GM18870 (cell line): ENCODE data around the gene UBR1.
"Not testable (repeated sequence)": the region's sequence is repeated elsewhere in the genome, so short reads cannot be mapped to it uniquely, and the experiment has no call there.

Source experiments
- ATAC-seq: cut with Tn5 transposase; IDR thresholded peaks from one replicate; pipeline ENCODE4 v1.9.1; 2021; ENCODE audit warnings: moderate library complexity; ENCODE audit not compliant: unreplicated experiment

UBR1 gene

DNA sequence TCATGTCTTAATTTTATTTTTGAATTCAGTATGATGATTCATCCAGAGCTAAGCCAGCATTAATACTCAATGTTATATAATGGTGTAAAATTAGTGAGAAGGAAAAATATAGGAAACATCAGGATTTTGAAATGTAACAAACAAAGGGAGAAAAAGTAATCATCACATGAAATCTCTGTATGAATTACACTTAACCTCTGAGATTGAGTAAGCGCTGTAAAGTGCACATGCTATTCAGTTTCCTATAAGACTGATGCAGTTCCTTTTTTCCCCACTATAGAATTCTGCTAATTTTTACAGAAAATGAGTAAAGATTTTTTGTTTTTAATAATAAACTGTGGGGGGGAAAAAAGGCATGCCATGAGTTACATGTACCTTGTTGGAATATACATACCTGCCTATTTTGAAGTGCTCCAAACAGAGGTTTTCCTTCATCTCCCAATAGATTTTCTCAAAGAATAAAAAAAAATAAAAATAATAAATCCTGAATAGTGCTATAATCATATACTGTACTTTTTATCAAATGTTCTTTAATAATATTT lies 121.3 kb downstream of the UBR1 start:
- no peak for ATAC-seq

DNA sequence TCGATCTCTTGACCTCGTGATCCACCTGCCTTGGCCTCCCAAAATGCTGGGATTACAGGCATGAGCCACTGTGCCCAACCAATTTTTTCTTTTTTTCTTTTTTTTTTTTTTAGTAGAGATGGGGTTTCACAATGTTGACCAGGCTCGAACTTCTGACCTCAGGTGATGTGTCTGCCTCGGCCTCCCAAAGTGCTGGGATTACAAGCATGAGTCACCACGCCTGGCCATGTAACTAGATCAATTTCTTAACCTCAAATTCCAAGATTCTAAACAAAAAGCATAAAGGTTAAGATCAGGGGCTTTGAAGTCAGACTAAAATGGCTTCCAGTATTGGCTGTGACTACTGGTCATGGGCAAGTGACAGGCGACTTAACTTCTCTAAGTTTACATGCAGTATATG lies 126.7 kb downstream of the UBR1 start:
- ATAC-seq: not testable (repeated sequence)

DNA sequence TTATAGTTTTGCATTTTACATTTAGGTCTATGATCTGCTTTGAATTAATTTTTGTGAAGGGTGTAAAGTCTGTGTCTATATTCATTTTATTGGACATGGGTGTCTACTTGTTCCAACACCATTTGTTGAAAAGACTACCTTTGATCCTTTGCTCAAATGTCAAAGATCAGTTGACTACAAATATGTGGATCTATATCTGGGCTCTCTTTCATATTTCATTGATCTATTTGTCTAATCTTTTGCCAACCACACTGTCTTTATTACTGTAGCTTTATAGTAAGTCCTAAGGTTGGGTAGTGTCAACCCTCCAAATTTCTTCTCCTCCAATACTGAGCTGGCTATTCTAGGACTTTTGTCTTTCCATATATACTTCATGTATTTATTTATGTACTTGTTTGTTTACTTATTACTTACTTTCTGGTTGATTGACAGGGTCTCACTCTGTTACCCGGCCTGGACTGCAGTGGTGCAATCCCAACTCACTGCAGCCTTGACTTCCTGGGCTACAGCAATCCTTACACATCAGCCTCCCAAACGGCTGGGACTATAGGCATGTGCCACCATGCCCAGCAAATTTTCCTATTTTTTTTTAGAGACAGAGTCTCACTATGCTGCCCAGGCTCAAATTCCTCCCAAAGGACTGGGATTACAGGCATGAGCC lies 131.5 kb downstream of the UBR1 start:
- no peak for ATAC-seq

DNA sequence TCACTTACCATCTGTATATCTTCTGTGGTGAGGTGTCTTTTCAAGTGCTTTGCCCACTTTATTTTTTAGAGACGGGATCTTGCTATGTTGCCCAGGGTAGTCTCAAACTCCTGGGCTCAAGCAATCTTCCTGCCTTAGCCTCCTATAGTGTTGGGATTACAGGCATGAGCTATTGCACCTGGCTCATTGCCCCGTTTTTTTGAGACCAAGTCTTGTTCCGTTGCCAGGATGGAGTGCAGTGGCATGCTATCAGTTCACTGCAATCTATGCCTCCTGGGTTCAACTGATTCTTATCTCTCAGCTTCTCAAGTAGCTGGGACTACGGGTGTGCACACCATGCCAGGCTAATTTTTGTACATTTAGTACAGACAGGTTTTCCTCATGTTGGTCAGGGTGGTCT lies 132.7 kb downstream of the UBR1 start:
- ATAC-seq: no peak

DNA sequence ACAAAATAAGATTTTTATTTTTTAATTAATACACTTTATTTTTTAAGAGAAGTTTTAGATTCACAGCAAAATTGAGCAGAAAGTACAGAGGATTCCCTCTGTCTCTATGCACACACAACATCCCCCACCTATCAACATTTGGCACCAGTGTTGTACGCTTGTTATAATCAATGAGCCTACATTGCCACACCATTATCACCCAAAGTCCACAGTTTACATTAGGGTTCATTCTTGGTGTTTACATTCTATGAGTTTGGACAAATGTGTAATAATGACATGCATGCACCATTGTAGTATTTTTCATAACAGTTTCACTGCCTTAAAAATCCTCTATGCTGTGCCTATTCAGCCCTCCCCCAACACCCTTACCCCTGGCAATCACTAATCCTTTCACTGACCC lies 134.0 kb downstream of the UBR1 start:
- no peak for ATAC-seq

DNA sequence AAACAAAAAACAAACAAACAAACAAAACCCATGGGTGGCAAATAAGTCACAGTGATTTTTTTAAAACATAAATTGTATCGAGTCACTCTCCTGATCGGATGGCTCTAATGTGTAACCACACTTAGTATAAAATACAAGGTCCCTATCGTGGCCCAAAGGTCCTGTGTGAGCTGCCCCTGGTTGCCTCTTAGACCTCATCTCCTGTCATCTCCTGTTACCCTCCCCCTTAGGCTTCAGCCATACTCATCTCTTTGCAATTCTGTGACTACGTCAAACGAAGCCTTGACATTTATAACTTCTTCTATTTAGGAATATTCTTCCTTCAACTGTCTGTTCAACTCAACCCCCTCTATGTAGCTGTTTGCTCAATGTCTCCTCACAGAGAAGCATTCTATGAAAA lies 141.4 kb downstream of the UBR1 start:
- no peak for ATAC-seq

DNA sequence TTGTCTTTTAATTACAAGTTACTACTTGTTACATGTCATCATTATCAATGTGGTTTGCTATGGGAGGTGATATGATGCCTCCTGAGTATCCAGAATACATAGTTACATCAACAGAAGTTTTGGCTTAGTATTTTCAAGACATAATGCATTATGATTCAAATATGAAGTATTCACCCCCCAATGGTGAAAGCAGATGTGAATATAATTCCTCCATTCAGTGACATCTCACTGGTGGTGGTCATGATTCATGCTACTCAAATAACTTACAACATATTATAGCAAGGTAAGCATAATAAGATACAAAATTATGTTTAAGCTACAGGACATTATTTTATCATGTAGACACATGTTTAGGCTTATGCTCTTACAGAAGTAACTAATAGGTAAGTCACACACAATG lies 150.3 kb downstream of the UBR1 start:
- no peak for ATAC-seq

DNA sequence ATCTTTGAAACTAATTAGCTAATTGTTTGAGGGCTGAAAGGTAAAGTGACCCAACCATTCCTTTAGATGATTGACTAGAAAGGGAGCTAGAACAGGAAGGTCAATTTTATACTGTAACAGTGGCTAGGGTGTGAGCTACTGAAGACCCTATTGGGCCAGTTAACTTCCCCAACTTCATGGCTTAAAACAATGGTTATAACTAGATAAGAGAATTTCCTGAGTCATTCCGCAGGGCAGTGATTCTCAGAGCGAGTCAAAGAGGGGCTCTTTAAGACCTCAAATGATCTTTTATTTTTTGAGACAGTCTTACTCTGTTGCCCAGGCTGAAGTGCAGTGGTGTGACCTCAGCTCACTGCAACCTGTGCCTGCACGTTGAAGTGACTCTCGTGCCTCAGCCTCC lies 151.5 kb downstream of the UBR1 start:
- no peak for ATAC-seq

DNA sequence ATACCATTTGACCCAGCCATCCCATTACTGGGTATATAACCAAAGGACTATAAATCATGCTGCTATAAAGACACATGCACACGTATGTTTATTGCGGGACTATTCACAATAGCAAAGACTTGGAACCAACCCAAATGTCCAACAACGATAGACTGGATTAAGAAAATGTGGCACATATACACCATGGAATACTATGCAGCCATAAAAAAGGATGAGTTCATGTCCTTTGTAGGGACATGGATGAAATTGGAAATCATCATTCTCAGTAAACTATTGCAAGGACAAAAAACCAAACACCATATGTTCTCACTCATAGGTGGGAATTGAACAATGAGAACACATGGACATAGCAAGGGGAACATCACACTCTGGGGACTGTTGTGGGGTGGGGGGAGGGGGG lies 156.9 kb downstream of the UBR1 start:
- not testable (repeated sequence) for ATAC-seq

DNA sequence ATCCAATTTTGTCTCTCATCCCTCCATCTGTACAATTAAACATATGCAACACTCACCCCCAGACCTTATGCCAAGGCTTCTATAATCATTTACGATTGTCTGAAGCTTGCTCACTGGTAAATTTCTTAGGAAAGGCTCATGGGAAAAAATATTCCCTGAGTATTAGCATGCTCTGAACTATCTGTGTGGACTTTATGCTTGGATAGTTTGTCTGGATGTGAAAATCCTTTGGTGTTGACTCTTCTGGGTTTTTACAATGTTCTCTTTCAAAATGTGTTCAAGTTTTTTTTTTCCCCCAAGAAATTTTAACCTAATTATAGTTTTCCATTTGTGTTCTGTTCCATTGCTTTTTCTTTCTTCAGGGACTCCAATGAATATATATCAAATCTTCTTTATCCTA lies 165.3 kb downstream of the UBR1 start:
- no peak for ATAC-seq

DNA sequence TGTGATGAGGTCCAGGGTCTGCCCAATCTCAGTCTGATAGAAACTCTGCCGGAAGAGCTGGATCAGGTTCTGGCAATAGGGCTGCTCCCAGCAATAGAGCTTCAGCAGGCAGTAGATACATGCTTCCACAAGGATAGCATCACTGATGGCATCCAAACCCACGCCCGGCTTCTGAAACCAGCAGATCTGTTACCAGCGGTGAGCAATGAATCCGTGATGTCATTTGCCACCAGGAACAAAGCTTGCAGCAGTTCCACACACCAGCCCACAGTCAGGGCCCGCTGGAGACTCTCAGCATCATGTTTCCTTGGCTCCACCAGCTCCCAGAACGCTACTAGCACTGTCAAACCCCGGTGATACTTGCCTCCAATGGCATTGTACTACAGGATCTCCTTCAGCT lies 166.0 kb downstream of the UBR1 start:
- no peak for ATAC-seq

DNA sequence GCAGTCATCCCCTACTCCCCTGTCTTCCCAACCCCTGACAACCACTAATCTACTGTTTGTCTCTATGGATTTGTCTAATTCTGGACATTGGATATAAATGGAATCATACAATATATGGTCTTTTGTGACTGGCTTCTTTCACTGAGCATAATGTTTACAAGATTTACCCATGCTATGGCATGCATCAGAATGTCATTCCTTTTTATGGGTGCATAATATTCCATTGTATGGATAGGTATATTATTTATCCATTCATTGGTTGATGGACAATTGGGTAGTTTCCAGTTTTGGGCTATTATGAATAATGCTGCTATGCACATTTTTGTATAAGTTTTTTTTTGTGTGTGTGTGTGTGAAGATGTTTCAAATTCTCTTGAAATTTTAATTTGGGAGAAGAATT lies 168.7 kb downstream of the UBR1 start:
- ATAC-seq: no peak

DNA sequence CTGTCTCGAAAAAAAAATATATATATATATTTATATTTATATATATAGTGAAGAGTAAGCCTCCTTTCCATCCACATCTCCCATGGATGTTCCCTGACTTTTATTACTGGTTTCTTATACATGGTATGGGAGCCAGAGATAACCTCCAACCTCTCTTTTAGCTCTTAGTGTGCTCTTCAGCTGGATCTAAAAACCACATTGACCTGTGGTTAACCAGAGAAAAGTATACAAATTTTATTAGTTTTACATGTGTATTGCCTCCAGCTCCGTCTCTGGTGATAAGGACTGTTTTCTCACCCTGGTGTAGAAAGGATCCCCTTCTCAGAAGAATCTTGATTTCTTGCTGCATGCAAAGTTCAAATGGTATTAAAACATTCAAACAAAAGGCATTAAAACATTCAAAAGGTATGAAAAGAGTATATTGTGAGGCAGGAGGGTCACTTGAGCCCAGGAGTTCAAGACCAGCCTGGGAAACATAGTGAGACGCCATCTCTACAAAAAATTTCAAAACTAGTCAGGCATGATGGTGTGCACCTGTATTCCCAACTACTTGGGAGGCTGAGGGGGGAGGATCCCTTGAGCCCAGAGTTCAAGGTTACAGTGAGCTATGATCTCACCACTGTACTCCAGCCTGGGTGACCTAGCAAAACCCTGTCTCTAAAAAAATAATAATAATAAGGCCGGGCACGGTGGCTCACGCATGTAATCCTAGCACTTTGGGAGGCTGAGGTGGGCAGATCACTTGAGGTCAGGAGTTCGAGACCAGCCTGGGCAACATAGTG lies 171.8 kb downstream of the UBR1 start:
- no peak for ATAC-seq

DNA sequence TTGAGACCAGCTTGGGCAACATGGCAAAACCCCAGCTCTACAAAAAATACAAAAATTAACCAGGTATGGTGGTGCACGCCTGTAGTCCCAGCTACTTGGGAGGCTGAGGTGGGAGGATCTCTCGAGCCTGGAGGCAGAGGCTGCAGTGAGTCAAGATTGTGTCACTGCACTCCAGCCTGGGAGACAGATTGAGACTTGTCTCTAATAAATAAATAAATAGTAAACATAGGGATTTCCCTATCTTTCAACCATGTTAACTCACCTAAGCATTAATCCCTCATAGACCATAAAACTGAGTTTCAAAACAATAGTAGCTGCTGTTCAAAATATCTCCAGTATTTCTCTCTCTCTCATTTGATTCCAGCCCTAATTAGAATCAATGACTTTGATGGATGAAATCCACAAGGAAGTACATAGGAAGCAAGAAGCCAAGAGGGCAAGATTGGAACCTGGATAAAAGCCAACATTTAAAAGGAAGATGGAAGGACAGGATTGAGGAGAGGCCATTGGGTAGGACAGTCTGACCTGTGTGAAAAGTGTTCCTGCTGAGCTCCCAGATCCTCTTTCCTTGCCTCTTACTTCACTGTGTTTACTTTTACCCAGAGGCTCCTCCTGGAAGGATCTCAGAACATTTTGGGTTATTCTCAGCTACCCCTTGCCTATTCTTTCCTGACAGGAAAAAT lies 172.9 kb downstream of the UBR1 start:
- ATAC-seq: no peak

DNA sequence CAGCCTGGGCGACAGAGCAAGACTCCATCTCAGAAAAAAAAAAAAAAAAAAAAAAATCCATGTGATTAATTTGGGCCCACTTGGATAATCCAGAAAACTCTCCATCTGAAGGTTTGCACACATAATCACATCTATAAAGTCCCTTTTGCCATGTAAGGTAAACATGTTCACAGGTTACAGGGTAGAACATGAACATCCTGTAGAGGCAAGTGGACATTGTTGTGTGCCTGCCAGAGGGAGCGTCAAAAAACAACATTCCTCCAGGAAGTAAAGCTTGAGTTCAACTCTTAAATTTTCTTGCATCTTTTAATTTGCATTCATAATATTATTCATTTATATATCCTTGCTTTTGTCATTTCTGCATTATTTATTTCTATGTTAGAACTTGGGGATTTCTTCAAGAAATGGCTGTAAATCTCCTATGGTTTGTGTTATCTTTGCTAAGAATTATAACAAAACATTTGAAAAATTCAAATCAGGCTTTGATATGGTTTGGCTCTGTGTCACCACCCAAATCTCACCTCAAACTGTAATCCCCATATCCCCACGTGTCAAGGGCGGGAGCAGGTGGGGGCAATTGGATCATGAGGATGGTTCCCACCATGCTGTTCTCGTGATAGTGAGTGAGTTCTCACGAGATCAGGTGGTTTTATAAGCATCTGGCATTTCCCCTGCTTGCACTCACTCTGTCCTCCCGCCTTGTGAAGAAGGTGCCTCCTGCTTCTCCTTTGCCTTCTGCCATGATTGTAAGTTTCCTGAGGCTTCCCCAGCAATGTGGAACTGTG lies 173.9 kb downstream of the UBR1 start:
- no peak for ATAC-seq

DNA sequence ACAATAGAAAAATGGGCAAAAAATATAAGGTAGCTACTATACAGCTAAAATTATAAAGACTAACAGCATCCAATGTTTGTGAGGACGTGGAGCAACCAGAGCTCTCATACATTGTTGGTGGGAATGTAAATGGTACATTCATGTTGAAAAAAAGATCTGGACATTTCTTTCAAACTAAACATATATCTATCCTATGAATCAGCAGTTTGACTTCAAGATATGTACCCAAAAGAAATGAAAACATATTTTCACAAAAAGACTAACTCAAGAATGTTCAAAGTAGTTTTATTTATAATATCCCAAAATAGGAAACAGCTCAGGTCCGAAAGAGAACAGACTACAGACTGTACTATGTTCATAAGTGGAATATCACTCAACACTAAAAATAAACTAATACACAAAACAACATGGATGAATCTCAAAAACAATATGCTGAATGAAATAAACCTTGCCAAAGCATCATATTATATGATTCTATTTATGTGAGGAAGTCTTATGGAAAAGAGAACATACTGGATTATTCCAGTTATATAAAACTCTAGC lies 176.5 kb downstream of the UBR1 start:
- no peak for ATAC-seq

DNA sequence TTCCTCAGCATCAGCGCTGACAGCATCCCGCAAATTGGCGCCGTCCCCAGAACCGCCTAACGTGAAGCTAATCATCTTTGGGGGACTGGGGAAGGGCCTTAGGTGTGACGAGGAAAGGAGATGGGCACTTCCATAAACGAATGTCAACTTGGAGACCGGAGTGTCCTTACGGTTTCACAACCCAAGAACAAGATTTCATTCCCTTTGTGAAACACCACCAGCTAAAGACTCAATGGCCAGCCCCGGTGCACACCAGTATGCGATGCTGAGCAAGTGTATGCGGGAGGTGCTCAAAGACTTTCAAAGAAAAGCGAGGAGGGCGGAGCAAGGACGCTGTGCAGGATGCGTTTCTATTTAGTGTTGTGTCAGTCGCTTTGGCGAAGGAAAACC lies 184.5 kb downstream of the UBR1 start:
- no peak for ATAC-seq

DNA sequence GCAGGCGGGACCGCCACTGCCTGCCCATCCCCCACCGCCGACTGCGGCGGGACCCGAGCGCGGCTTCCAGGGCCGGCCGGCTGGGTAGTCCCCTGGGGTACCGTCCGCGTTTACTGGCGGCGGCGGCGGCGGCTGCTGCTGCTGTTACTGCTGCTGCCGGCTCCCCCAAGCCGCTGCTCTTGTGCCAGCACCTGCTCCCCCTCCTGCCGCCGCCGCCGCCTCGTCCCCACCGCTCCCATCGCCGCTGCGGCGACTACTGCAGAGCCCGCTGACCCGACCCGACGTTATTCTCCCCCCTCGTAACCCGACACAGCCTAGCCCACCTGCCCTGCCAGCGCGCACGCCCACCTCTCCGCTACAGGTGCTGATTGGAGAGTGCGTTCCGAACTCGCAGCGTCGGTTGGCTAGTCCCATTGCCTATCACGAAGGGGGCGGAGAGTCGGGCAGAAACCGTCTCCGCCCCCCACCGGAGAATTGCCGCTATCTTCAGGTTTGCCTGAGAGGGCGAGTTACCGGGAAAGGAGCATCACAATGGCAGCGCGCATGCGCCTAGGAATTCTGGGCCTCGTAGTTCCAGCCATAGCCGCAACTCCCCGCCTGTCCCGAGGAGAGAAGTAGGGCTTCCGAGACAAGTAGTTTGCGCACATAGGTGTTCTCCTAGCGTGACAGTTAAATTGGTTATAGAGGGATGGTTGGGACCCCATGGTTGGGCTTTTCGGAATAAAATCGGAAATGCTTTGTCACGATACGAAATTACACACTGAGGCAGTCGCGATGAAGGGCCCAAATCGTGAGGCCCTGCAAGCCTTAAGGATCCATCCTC lies 185.1 kb downstream of the UBR1 start, which contains the start of gene TTBK2:
Gene TTBK2, minus strand, starts transcription at position 260 of the 823 bp plus-strand sequence. CDS start 42,161 bp downstream, outside the sequence.
- peak; percentile 75 for ATAC-seq

DNA sequence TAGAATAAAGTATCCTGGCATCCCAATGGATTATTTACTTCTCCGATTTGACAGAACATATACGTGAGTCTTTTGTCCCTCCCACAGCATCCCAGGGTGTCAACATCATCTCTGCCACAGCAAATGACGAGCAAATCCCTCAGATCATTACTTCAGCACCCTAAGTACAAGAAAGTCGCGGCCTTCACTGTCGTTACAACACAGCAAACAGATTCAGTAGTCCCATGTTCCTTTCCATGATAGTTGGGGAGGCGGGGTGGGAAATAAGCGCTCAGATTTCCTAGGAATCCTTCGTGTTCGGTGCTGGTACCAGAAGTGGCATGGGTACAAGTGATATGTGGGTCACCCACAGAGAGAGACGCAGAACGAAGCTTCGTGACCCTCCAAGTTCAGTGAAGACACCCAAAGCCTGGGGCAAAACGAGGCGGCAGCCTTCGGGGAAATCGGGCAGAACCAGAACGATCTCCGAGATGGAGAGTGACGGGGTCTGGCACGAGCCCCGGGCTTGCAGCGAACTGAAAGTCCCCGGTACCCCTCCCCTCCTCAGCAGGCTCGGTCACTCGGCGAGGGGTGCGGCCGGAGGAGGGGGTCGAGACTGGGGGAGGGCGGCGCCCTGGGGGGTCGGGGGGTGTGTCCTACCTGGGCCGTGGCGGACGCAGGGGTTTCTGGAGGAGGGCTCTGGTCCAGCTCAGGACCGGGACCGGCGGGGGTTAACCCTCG lies 185.9 kb downstream of the UBR1 start:
- ATAC-seq: no peak
